Ascending aorta (tissue), 2 donors: ENCODE measurements around the gene ULBP1. TPM values are rescaled to one million over a fixed set of nuclear protein-coding genes. Genes with fewer than 3 reads are reported as not detected.
A peak's percentile ranks its signal among the peaks of the same experiment; 100 is the strongest.
"Not testable (repeated sequence)": the region's sequence is repeated elsewhere in the genome, so short reads cannot be mapped to it uniquely, and the experiment has no call there.

Source experiments
- DNase-seq, 2 donors: peaks; one replicate each; pipeline ENCODE4 v3.0.0-alpha.2; 2019; ENCODE audit warnings: low spot score in 2 of 2
- H3K27ac ChIP-seq, 2 donors: fragments of 200-600 bp; sonication (generic); one replicate each; pipeline ENCODE4 v1.5.1; 2016 to 2017; ENCODE audit warnings: mild to moderate bottlenecking in 1 of 2
- H3K27me3 ChIP-seq: fragments of 200-600 bp; sonication (generic); one replicate; pipeline ENCODE4 v1.5.1; 2017
- H3K36me3 ChIP-seq, 2 donors: fragments of 200-600 bp; sonication (generic); one replicate each; pipeline ENCODE4 v1.5.1; 2016
- H3K4me1 ChIP-seq, 2 donors: fragments of 200-600 bp; sonication (generic); one replicate each; pipeline ENCODE4 v1.5.1; 2016 to 2017; ENCODE audit warnings: mild to moderate bottlenecking in 1 of 2
- H3K4me3 ChIP-seq, 2 donors: fragments of 200-600 bp; sonication (generic); one replicate each; pipeline ENCODE4 v1.5.1; 2016 to 2017; ENCODE audit warnings: mild to moderate bottlenecking in 1 of 2
- H3K9me3 ChIP-seq, 2 donors: fragments of 200-600 bp; sonication (generic); one replicate each; pipeline ENCODE4 v1.5.1; 2016
- CTCF ChIP-seq, 3 experiments: fragments of 200-600 bp in 2 of 3; fragments of 450-650 bp in 1 of 3; sonication (generic) in 2 of 3; IDR thresholded peaks; one replicate each; pipeline ENCODE4 v1.5.1; 2016 to 2019; ENCODE audit warnings: antibody characterized with exemption in 3 of 3, mild to moderate bottlenecking in 1 of 3, moderate library complexity in 1 of 3
- intact Hi-C: fragments of 100-400 bp; cut with DNase I; formaldehyde crosslinking; loops from one replicate; pipeline ENCODE4 v1.15.1; 2023
- total RNA-seq: library from RNA; depleted of rRNA; stranded (reverse); fragments of >200 nt; gene quantifications from one replicate; pipeline ENCODE4 v1.1.0, GENCODE V29; 2016

Gene ULBP1
- total RNA-seq, 1 donor from 2014 or later = 3.8 TPM

- Histone ChIP-seq H3K36me3 (no peaks in the 10 kb centered on the region), H3K27me3 (no peaks in the 10 kb centered on the region), H3K27ac (no peak overlapping the region), H3K4me3 (no peak overlapping the region), H3K4me1 (peaks cover 6 to 7% of the 10 kb centered on the region in 2 donors), H3K9me3 (no peaks in the 10 kb centered on the region)
- peak in 1 of 2 donors; percentile 21 for DNase-seq
- TF ChIP-seq CTCF (IDR thresholded peaks at IDR 0.05) = no peak
- intact Hi-C loops = loop anchor here (10.0 kb wide), 1 partner anchor 175 kb away; the partner anchor contains the start of genes NUP43 and PCMT1
Measured at GRCh38 chr6:149919834-149920225, 43.9 kb upstream of the ULBP1 start.

- H3K4me1 ChIP-seq = peaks cover 7 to 12% of the 10 kb centered on the region in 2 donors
- DNase-seq = no peak
- TF ChIP-seq CTCF (IDR thresholded peaks at IDR 0.05) = no peak
- intact Hi-C loops = loop anchor here (10.0 kb wide), 1 partner anchor 177 kb away; the partner anchor contains the start of genes NUP43 and PCMT1
- no peak overlapping the region for H3K27ac ChIP-seq
- no peak overlapping the region for H3K4me3 ChIP-seq
- H3K9me3 ChIP-seq = no peaks in the 10 kb centered on the region
- H3K36me3 ChIP-seq = no peaks in the 10 kb centered on the region
- H3K27me3 ChIP-seq = no peaks in the 10 kb centered on the region
Measured at GRCh38 chr6:149921361-149921760, 42.4 kb upstream of the ULBP1 start.

GRCh38 chr6:149922091-149922490 lies 41.7 kb upstream of the ULBP1 start:
- H3K27me3 ChIP-seq, H3K27ac ChIP-seq, DNase-seq, H3K36me3 ChIP-seq, H3K9me3 ChIP-seq: not testable (repeated sequence)
- intact Hi-C loops = loop anchor here (2.0 to 10.0 kb wide), 2 partner anchors 25 to 177 kb away; partner anchors contain the start of genes NUP43 and PCMT1
- Histone ChIP-seq H3K4me3 (peak overlapping the region in 1 of 2 donors; percentile 65), H3K4me1 (peaks cover 7 to 13% of the 10 kb centered on the region in 2 donors)

GRCh38 chr6:149922642-149923326 lies 41.0 kb upstream of the ULBP1 start, which contains the start of gene RAET1G:
Gene RAET1G, minus strand, starts transcription at chr6:149923121. Its CDS starts 111 bp downstream, at chr6:149923010.
- peaks cover 7 to 13% of the 10 kb centered on the region in 2 donors for H3K4me1 ChIP-seq
- no peaks in the 10 kb centered on the region for H3K9me3 ChIP-seq
- H3K27ac ChIP-seq = no peak within 1 kb of the TSS
- TF ChIP-seq CTCF (IDR thresholded peaks at IDR 0.05) = no peak
- no peaks in the 10 kb centered on the region for H3K36me3 ChIP-seq
- H3K27me3 ChIP-seq = no peaks in the 10 kb centered on the region
- peak; percentile 78 to 93 for DNase-seq
- intact Hi-C loops = loop anchor here (2.0 to 10.0 kb wide), 2 partner anchors 26 to 178 kb away; partner anchors contain the start of genes NUP43 and PCMT1
- peak within 1 kb of the TSS; percentile 54 to 65 for H3K4me3 ChIP-seq

GRCh38 chr6:149923327-149923986 lies 40.3 kb upstream of the ULBP1 start:
- H3K4me3 ChIP-seq = peak overlapping the region; percentile 54 to 65
- H3K27ac ChIP-seq = no peak overlapping the region
- intact Hi-C loops = loop anchor here (2.0 to 10.0 kb wide), 2 partner anchors 27 to 179 kb away; partner anchors contain the start of genes NUP43 and PCMT1
- TF ChIP-seq CTCF (IDR thresholded peaks at IDR 0.05) = no peak
- no peaks in the 10 kb centered on the region for H3K9me3 ChIP-seq
- DNase-seq = no peak
- no peaks in the 10 kb centered on the region for H3K36me3 ChIP-seq
- H3K27me3 ChIP-seq = no peaks in the 10 kb centered on the region
- H3K4me1 ChIP-seq = peaks cover 7 to 13% of the 10 kb centered on the region in 2 donors
